Measurements from ENCODE around the gene CFAP46.

DNA sequence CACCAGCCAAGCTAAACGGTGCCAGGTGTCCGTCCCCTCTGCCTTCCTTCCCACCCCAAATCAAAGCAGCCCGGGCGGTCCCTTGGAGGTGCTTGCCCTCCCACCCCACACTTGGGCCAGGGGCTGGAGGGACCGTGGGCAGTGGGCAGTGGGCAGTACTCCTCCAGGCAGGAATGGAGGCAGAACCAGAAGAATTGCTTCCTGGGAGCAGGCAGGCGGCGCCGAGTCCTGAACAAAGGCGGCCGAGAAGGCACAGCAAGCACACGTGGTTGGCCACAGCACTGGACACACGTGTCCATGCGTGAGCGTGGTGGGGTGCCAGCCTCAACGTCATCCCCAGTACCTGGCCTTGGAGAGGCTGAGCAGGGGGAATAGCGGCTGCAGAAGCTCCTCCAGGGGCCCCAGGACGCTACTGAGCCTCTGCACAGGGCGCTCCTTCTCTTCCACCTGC, 108.0 kb downstream of the CFAP46 start:
- TF ChIP-seq POLR2A (IDR thresholded peaks at IDR 0.05) (no peak), CTCF (IDR thresholded peaks at IDR 0.05) (no peak)

Measured in uterus (tissue), 2 donors.